Endothelial cell of umbilical vein (primary cell): ENCODE data around the gene DUSP22. TPM values are rescaled to one million over a fixed set of nuclear protein-coding genes. Genes with fewer than 3 reads are reported as not detected.

ENCODE experiments used
- BruUV-seq: library from RNA; stranded (reverse); fragments of 400-500 nt; replicated peaks from 2 replicates; lab custom pipeline; 2021; lab: Mats Ljungman, UMichigan
- CTCF ChIA-PET: fragments of 300-600, 350-600 bp; sonication (Branson Sonifier 250); formaldehyde crosslinking; loops from one replicate; lab custom pipeline; 2021; ENCODE audit warnings: antibody characterized with exemption, inconsistent platforms; lab: Charles Lee
- POLR2A ChIA-PET: fragments of 300-600, 350-600 bp; sonication (Branson Sonifier 250); formaldehyde crosslinking; loops from one replicate; lab custom pipeline; 2021; ENCODE audit warnings: antibody characterized with exemption, inconsistent platforms; lab: Charles Lee
- DNase-seq: peaks from one replicate; pipeline ENCODE4 v3.0.0-alpha.2; 2011; ENCODE audit warnings: low read depth, low spot score
- FAIRE-seq: peaks from 2 replicates; lab custom pipeline; 2011; peaks lifted over from hg19 to GRCh38; lab: Jason Lieb, UNC
- H2AFZ ChIP-seq: 2 replicates; pipeline ENCODE4 v1.6.0; 2012; ENCODE audit warnings: low read depth, low read length, control low read depth, inconsistent platforms
- H3K27ac ChIP-seq: 2 replicates; pipeline ENCODE4 v1.5.1; 2011; ENCODE audit warnings: low read depth, mild to moderate bottlenecking, control low read depth, low read length, moderate library complexity; ENCODE audit not compliant: insufficient read depth
- H3K27me3 ChIP-seq, 2 experiments: 2 replicates each; pipeline versions ENCODE4 v1.6.0 to v1.6.1; 2011; ENCODE audit warnings: low read length in 2 of 2, mixed read lengths in 1 of 2; ENCODE audit not compliant: control insufficient read depth in 2 of 2, insufficient read depth in 2 of 2
- H3K36me3 ChIP-seq, 2 experiments: 2 replicates in 1 of 2; 3 replicates in 1 of 2; pipeline ENCODE4 v1.5.1; 2011; ENCODE audit warnings: low read length in 2 of 2, mild to moderate bottlenecking in 1 of 2, moderate library complexity in 1 of 2; ENCODE audit not compliant: control insufficient read depth in 2 of 2, insufficient read depth in 2 of 2; ENCODE audit errors: extremely low read depth in 1 of 2
- H3K4me1 ChIP-seq: 3 replicates; pipeline ENCODE4 v1.5.1; 2011; ENCODE audit warnings: mild to moderate bottlenecking, low read length; ENCODE audit not compliant: control insufficient read depth, insufficient read depth; ENCODE audit errors: extremely low read depth
- H3K4me2 ChIP-seq: 2 replicates; pipeline ENCODE4 v1.6.1; 2011; ENCODE audit warnings: low read length, control low read depth, mixed read lengths; ENCODE audit not compliant: insufficient read depth
- H3K4me3 ChIP-seq, 3 experiments: fragments of 200-600 bp in 1 of 3; sonication (generic), shearing (Covaris generic) in 1 of 3; replicated peaks in 1 of 3; 2 replicates each; pipeline ENCODE4 v1.5.1; 2011 to 2016; ENCODE audit warnings: control low read depth in 3 of 3, low read length in 3 of 3, mild to moderate bottlenecking in 2 of 3, inconsistent platforms in 1 of 3, low read depth in 1 of 3, moderate library complexity in 1 of 3; ENCODE audit not compliant: insufficient read depth in 1 of 3
- H3K79me2 ChIP-seq: 2 replicates; pipeline ENCODE4 v1.6.0; 2012; ENCODE audit warnings: low read length, inconsistent platforms; ENCODE audit not compliant: control insufficient read depth, insufficient read depth
- H3K9ac ChIP-seq: replicated peaks from 2 replicates; pipeline ENCODE3; 2011; ENCODE audit warnings: low read length, control low read depth; ENCODE audit not compliant: insufficient read depth; ENCODE audit errors: extremely low read depth
- H3K9me1 ChIP-seq: replicated peaks from 3 replicates; pipeline ENCODE4 v1.6.0; 2011; ENCODE audit warnings: mild to moderate bottlenecking, low read length; ENCODE audit not compliant: control insufficient read depth, insufficient read depth; ENCODE audit errors: extremely low read depth
- H3K9me3 ChIP-seq: replicated peaks from 2 replicates; pipeline ENCODE4 v1.5.1; 2012; ENCODE audit warnings: low read length, inconsistent platforms; ENCODE audit not compliant: control insufficient read depth, insufficient read depth
- H4K20me1 ChIP-seq: replicated peaks from 2 replicates; pipeline ENCODE3; 2011; ENCODE audit warnings: mild to moderate bottlenecking, low read length; ENCODE audit not compliant: control insufficient read depth, insufficient read depth; ENCODE audit errors: extremely low read depth
- CTCF ChIP-seq, 2 donors: IDR thresholded peaks; 1 replicate in 1 of 2; 2 replicates in 1 of 2; pipeline ENCODE4 v1.5.1; 2011; ENCODE audit warnings: low read length in 2 of 2, mild to moderate bottlenecking in 2 of 2, moderate library complexity in 2 of 2, control low read depth in 1 of 2, inconsistent platforms in 1 of 2, low read depth in 1 of 2; ENCODE audit not compliant: insufficient read depth in 1 of 2; ENCODE audit errors: extremely low read depth in 1 of 2
- EZH2 ChIP-seq: IDR thresholded peaks from 2 replicates; pipeline ENCODE4 v1.6.1; 2012; ENCODE audit warnings: borderline replicate concordance, low read depth, mild to moderate bottlenecking, moderate library complexity, low read length, inconsistent platforms; ENCODE audit not compliant: severe bottlenecking
- FOS ChIP-seq: IDR thresholded peaks from 2 replicates; pipeline ENCODE4 v1.6.1; 2011; ENCODE audit warnings: mild to moderate bottlenecking, low read length, moderate library complexity, borderline replicate concordance; ENCODE audit not compliant: insufficient read depth
- GATA2 ChIP-seq: IDR thresholded peaks from 2 replicates; pipeline ENCODE4 v1.7.0; 2011; ENCODE audit warnings: low read depth, mild to moderate bottlenecking, moderate library complexity, mixed read lengths, low read length; ENCODE audit not compliant: insufficient read length, insufficient read depth
- JUN ChIP-seq: IDR thresholded peaks from 2 replicates; pipeline ENCODE4 v1.6.1; 2011; ENCODE audit warnings: borderline replicate concordance, low read depth; ENCODE audit not compliant: insufficient read length, insufficient read depth
- MYC ChIP-seq: IDR thresholded peaks from one replicate; pipeline ENCODE4 v1.6.1; 2011; ENCODE audit warnings: mild to moderate bottlenecking, low read depth, low read length
- POLR2A ChIP-seq: IDR thresholded peaks from 2 replicates; pipeline ENCODE4 v1.6.1; 2012; ENCODE audit warnings: low read depth, mild to moderate bottlenecking, control low read depth, low read length
- POLR2AphosphoS5 ChIP-seq: IDR thresholded peaks from 2 replicates; pipeline ENCODE4 v1.6.1; 2012; ENCODE audit warnings: low read depth, mild to moderate bottlenecking, control low read depth, low read length, moderate library complexity; ENCODE audit not compliant: insufficient read depth
- dilution Hi-C: fragments of 300-500 bp; cut with MboI; formaldehyde crosslinking; loops from one replicate; pipeline ENCODE4 v1.15.0; 2019; ENCODE audit warnings: low sequenced_read_pairs; ENCODE audit not compliant: extremely low pct_ligation_motif_present
- intact Hi-C: fragments of 100-400 bp; cut with micrococcal nuclease; formaldehyde crosslinking; loops from one replicate; pipeline ENCODE4 v1.10.0; 2022
- polyA plus RNA-seq, 4 experiments: library from polyadenylated mRNA; depleted of rRNA in 3 of 4; stranded (reverse) in 3 of 4; unstranded in 1 of 4; fragments of >200 nt; gene quantifications; 2 replicates each; pipeline versions ENCODE4 v1.2.1 to v1.2.3, GENCODE V29; 2011 to 2012; ENCODE audit warnings: missing spikeins in 1 of 4
- total RNA-seq: library from RNA; stranded (reverse); gene quantifications from 2 replicates; pipeline ENCODE4 v1.2.3, GENCODE V29; 2021
- TF ChIP-seq, protein P1 (sequence below): IDR thresholded peaks from 2 replicates; pipeline ENCODE4 v1.6.1; 2011; ENCODE audit not compliant: insufficient read depth, insufficient read length

The DUSP22 gene
- total and polyA plus RNA-seq, 2 donors (not counting 3 experiments of a cell fraction or from before 2014, with no cell fraction given), result 23.2 to 33.9 TPM

DNA sequence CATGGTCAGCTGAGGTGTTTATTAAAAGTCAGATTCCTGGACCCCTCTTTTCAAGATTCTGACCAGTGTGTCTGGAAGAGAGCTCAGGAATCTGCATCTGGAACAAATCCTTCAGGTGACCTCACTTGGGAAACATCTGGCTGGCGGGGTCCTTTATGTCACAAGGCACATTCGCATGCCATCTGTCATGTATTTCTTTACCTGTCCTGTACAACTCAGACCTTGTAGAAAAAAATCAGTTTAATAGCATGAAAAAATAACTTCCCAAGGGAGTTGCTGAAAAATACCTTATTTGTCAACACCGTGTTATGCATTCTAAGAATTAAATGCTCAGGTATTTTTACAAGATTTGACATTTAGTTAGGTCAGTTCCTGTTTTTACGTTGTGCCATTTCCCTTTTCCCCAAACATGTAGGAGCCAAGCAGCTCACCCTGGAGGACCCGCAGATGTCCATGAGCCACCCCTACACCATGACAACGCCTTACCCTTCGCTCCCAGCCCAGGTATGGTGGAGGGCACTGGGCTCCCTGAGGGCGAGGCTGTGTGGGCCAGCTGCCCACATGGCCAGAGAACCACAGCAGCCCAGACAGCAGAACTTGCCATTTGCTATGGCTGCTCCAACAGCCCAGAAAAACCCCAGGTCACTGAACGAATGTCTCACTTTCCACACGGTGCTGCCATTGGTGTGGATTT lies 103.3 kb downstream of the DUSP22 start:
- Histone ChIP-seq H4K20me1 (no peaks in the 10 kb centered on the region), H3K9ac (no peak overlapping the region), H3K27me3 (peaks cover 35 to 47% of the 10 kb centered on the region in 2 experiments), H3K9me1 (no peaks in the 10 kb centered on the region), H2AFZ (no peak overlapping the region), H3K4me1 (peaks cover 6% of the 10 kb centered on the region), H3K4me3 (no peak overlapping the region), H3K4me2 (no peak overlapping the region), H3K79me2 (no peaks in the 10 kb centered on the region), H3K36me3 (no peaks in the 10 kb centered on the region), H3K9me3 (no peaks in the 10 kb centered on the region), H3K27ac (no peak overlapping the region)
- no peak for DNase-seq
- intact Hi-C loops (no loop called here), dilution Hi-C loops (no loop called here)
- TF ChIP-seq, protein P1, sequence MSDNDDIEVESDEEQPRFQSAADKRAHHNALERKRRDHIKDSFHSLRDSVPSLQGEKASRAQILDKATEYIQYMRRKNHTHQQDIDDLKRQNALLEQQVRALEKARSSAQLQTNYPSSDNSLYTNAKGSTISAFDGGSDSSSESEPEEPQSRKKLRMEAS, result no peak
- TF ChIP-seq POLR2A (no peak), POLR2AphosphoS5 (no peak), FOS (no peak), EZH2 (no peak)
- POLR2A ChIA-PET, result no interaction called here
- CTCF ChIA-PET, result interaction anchor here (1.2 kb wide), 1 partner anchor 13 kb away, joined by 4 read pairs; no protein-coding TSS in a partner anchor
- BruUV-seq, result no TSS peak
- FAIRE-seq, result no peak

- POLR2A ChIA-PET, result no interaction called here
- TF ChIP-seq POLR2AphosphoS5, result no peak
- no peak for TF ChIP-seq EZH2
- TF ChIP-seq POLR2A, result no peak
- no peak for TF ChIP-seq CTCF (IDR thresholded peaks at IDR 0.05; ENCODE audit: extremely low read depth in 1 of 2, insufficient read depth in 1 of 2, low read depth in 1 of 2, low read length in 2 of 2)
- no peak for TF ChIP-seq MYC
- no peak for TF ChIP-seq GATA2
- TF ChIP-seq, protein P1, result no peak
- TF ChIP-seq FOS, result no peak
- TF ChIP-seq JUN, result no peak
- peaks cover 29 to 42% of the 10 kb centered on the region in 2 experiments for H3K27me3 ChIP-seq
- intact Hi-C loops, result no loop called here
- no peaks in the 10 kb centered on the region for H3K36me3 ChIP-seq
- no TSS peak for BruUV-seq
- no peak overlapping the region for H2AFZ ChIP-seq
- H3K4me3 ChIP-seq, result no peak overlapping the region
- DNase-seq (no peak), FAIRE-seq (no peak)
- H3K9me3 ChIP-seq, result no peaks in the 10 kb centered on the region
- no peaks in the 10 kb centered on the region for H4K20me1 ChIP-seq
- CTCF ChIA-PET, result no interaction called here
- H3K4me1 ChIP-seq, result peaks cover 6% of the 10 kb centered on the region
- no peak overlapping the region for H3K9ac ChIP-seq
- H3K9me1 ChIP-seq, result no peaks in the 10 kb centered on the region
- H3K4me2 ChIP-seq, result no peak overlapping the region
- no peak overlapping the region for H3K27ac ChIP-seq
- dilution Hi-C loops, result no loop called here
- no peaks in the 10 kb centered on the region for H3K79me2 ChIP-seq
Observed at GRCh38 chr6:396126-396520, 103.8 kb downstream of the DUSP22 start.
